HG03521 (cell line): ENCODE results near the gene LHX3.
A peak's percentile ranks its signal among the peaks of the same experiment; 100 is the strongest.

Source experiments
- ATAC-seq: cut with Tn5 transposase; IDR thresholded peaks from one replicate; pipeline ENCODE4 v1.9.1; 2021; ENCODE audit warnings: mild to moderate bottlenecking, moderate library complexity; ENCODE audit not compliant: unreplicated experiment

LHX3 gene

DNA sequence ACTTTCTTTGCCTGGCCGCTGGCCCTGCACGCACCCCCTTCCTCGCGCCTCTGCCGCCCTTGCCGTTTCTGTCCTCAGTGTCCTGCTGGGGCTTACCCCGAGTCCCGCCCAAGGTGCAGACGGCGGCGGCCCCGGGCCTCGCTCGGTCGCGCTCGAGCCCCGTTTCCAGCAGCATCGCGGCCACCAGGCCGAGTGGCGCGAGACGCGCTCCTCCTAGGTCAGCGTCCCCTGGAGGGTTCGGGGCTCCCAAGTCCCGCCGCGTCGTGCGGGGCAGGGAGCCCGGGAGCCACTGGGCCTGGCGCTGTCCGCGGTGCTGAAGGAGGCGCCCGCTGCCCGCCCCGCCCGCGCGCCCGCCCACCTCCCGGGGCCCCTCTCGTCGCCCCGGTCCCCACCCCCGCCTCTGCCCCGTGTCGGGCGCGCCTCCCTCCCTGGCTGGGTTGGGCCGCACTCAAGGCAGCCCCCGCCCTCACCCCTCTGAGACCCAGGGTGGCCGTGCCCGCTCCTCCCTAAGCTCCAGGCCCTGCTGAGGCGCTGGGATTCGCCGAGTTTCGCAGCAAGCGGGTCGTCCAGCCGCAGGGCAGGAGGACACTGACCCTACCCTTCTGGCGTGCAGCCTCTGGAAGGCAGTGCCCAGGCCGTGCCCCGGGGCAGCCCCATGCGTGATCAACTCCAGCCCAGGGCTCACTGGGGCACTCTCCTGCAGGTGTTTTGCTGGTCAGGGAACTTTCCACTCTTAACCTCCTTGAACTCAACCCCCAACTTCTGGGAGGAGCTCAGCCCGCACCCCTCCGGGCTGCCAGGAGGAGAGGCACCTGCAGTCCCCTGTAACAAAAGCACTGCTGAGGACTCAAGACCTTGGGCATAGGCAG, at the start of gene LHX3:
Gene LHX3 (minus strand): TSS at position 291 of the 869 bp plus-strand sequence. CDS start 116 bp downstream, at position 175.
- ATAC-seq = no peak

- ATAC-seq = no peak
These were observed 48.6 kb upstream of the LHX3 start for GRCh38 chr9:136253246-136254130.

GRCh38 chr9:136252846-136253245, 47.9 kb upstream of the LHX3 start:
- ATAC-seq = no peak

- ATAC-seq = no peak
These were observed 47.4 kb upstream of the LHX3 start for GRCh38 chr9:136252281-136252680.

GRCh38 chr9:136251264-136252115, 46.6 kb upstream of the LHX3 start:
- no peak for ATAC-seq

- ATAC-seq = no peak
These were observed 45.7 kb upstream of the LHX3 start for GRCh38 chr9:136250676-136251075.

GRCh38 chr9:136249877-136250559, 45.1 kb upstream of the LHX3 start:
- no peak for ATAC-seq

DNA sequence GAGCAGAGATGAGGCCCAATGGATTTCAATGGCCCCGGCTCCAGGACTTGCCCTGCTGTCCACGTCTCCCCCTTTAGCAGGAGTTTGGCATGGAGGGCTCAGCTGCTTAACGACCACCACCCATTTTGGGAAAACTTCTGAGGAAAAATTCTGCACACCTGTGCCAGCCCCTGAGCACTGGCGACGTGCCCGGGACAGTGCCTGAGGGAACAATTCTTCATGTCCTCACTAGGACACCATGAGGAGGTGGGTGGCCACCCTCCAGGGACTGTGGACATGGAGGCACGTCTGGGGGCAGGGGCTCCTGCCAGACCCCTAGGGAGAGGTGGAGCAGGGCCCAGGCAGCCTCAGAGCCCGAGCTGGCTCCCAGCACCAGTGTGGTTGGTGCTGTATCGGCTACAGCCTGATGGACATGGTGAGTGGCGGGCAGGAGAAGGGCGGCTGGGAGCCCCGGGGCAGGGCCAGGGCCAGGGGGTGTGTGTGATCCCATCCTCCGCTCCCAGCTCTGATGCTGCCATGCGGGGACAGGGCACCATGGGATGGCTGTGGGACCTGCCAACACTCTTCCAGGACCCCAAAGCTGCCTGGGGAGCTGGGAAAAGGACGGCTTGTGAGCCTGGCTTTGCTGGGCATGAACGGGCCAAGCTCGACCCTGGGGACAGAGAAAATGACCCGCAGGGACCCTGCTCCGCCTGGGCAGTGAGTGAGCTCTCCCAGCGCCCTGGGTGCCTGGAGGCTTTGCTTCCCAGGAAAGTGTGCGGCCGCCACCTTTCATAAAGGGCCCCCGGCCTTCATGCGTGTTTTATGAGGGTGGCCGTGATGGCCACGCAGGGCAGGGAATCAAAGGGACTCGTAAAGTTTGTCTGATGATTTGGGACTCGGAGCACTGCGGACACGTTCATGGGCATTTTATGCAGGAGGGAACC, 44.3 kb upstream of the LHX3 start:
- ATAC-seq = no peak

GRCh38 chr9:136247947-136248637, 43.2 kb upstream of the LHX3 start:
- no peak for ATAC-seq

DNA sequence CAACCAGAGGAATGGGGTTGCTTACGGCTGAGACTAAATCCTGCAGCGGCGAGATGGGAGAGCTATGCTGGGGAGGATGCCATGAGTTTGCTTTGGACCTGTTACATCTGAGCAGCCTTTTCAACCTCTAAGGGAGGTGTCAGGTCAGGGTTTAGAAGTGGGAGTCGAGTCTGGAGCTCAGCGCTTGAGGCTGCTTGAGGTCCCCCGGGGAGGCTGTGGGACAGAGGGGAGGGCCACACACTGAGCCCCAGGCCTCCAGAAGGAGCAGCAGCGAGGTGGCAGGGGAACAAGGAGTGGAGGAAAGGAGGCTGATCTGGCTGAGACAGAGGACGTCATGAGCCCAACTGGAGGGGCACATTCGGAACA, 42.6 kb upstream of the LHX3 start:
- ATAC-seq = no peak

DNA sequence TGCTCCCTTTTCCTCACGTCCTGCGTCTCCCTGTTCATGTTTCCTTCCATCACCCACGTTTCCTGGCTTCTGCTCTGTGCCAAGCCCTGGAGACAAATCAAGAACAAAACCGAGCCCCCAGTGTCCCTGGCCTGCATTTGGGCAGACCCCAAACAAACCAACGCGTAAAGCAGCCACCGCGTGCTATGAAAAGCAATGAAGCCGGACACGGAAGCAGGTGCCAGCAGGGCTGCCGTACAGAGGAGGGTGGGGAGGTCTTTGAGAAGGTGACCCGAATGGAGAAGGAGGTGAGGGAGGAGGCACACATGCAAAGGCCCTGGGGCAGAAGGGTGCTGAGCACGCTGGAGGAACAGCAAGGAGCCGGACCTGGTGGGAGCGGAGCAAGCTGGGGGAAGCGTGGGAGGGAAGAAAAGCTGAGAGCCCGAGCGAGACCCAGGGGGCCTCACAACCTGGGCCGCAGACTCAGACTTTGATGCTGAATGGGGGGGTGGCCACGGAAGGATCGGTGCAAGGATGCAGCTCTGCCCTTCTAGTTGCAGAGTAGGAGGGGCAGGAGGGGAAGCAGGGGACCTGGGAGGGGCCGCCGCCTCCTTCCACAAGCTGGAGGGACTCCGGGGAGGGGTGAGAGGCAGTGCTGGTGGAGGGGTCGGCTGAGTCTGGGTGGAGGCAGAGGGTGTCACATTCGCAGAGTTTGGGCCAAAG, 42.1 kb upstream of the LHX3 start:
- no peak for ATAC-seq

DNA sequence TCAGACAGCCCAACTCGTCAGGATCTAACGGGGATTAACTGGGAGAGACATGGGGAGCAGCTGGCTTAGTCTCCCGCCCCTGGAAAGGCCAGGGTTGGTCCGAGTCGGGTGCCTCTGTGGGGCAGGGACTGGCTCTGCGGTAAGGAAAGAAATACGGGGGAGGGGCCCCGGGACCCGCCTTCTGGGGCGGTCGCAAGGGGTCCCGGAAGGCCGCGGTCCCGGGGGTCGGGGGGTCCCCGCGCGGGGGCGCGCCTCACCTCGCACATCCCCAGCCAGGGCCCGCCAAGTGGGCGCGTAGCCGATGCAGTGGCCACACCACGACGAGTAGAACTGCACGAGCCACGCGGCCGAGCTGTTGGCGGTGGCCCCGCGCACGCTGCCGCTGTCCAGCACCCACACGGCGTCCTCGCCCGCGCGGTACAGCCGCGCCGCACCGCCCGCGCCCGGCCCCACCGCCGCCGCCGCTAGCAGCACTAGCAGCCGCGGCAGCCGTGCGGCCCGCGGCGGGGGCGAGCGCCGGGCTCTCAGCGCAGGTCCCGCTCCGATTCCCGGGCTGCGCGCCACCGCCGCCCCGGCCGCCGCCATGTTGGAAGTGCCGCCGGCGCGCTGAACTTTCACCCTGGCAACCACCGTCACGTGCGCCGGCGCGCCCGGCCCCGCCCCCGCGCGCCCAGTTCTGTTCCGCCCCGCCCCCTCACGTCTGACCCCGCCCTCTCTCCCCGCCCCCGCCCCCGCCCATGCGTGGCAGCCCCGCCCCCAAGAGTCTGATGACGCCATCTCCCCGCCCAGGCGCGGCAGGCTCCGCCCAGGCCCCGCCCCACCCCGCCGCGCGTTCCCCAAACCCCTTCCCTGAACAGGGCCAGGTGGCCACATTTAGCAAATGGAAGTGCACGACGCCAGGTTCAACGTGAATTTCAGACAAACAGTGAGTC, 40.6 kb upstream of the LHX3 start, which contains the start of gene QSOX2:
Gene QSOX2 (minus strand): TSS at position 594 of the 932 bp plus-strand sequence. CDS start 9 bp downstream, at position 585.
- peak; percentile 65 for ATAC-seq

DNA sequence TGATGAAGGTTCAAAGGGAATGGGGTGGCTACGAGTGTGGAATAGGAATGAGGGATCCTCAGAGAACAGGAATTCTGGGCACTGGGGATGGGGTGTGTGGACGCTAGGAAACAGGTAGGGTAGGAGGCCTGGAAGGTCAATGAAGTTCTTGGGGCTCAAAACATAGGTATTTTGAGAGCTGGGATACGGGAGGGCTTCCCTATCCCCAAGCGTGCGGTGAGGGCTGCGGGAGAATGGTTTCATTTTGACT, 40.0 kb upstream of the LHX3 start:
- no peak for ATAC-seq

DNA sequence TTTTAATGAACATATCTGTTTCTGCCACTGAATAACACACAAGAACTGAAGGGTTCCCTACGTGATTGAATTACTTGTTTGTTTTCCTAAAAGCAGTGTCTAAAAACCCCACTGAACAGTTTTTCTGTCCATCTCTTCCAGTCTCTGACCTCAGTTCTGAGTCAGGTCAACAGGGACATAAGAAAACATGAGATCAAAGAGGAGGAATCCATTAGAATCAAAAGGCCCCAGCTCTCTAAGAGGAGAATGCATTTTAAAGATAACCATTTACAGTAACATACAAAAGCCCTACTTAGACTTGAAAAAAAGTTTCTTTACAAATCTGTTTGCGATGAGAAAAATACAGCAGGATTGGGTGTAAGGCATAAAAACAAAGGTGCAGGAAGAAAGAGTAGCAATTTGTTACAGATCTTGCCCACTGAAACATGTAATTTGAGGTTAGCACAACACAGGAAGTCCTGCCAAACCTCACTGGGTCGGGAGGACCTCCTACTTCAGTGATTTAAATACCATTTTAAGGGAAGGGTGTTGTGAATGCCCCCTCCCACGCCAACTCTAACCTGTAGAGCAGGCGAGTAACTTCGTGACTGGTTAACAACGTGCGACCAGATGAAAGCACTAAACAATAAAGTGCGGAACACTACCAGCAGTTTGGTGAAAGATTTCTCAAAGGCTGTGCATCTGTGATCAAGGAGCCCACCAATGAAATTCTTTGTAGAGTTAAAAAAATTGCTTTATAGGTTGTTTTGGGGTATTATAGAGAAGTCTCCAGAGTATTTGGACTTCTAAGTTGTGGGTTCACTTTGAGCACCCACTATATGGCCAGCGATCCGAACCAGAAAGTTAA, 39.4 kb upstream of the LHX3 start:
- no peak for ATAC-seq

DNA sequence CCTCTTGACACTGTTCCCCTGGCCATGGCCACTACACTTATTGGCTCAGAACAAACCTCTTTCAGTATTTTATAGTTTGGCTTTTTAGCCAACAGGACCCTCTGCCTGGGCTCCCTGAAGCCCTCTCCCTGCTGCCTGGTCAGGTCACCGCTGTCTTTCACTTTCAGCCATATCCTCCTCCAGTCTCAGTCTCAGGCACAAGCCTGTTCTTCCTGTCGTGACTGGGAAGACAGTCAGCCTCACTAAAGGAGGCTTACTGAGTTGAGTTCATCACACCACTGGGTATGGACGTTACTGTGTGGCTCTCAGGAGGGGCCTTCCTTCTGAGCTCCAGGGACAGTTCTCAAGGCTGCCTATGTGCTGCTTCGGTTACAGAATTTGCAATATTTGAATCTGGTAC, 38.7 kb upstream of the LHX3 start:
- no peak for ATAC-seq

DNA sequence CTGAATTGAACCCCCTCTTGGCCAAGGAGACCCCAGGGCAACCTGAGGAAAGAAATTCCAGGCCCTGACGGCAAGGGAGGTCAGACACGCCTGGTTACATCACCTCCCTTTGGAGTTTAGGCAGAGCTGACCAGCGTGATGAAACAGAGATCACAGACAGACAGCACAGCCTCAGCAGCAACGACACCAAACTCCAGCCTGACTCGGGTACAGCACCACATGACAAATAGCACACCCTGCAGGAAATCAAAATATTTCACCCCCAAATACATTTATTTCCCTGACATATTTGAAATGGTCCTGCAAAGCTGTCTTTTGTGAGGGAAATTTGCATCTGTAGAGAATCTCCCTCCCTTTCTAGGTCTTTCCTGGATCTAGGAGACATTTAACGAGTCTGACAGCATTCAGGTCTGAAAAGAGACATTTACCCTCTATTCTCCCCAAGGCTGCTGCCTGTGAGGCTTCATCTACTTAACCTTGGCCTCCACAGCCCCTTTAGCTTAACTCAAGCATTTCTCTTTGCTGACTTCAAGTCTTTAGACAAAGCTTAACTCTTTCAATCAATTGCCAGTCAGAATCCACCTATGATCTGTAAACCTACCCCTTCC, 38.1 kb upstream of the LHX3 start:
- no peak for ATAC-seq
